WERI-Rb-1 (cell line): ENCODE measurements around the gene SPECC1.
"Not testable (repeated sequence)": the region's sequence is repeated elsewhere in the genome, so short reads cannot be mapped to it uniquely, and the experiment has no call there.

Experiments used
- DNase-seq: peaks from one replicate; pipeline ENCODE4 v3.0.0-alpha.2; 2020
- H3K27ac ChIP-seq: fragments of 250-450 bp; sonication (Bioruptor Pico); 2 replicates; pipeline ENCODE4 v1.5.1; 2020; ENCODE audit warnings: mild to moderate bottlenecking, moderate library complexity
- H3K27me3 ChIP-seq: fragments of 250-450 bp; sonication (Bioruptor Pico); 2 replicates; pipeline ENCODE4 v1.5.1; 2021; ENCODE audit warnings: mild to moderate bottlenecking, low read depth, moderate library complexity; ENCODE audit not compliant: insufficient read depth, severe bottlenecking
- H3K36me3 ChIP-seq: fragments of 250-450 bp; sonication (Bioruptor Pico); 2 replicates; pipeline ENCODE4 v1.5.1; 2020; ENCODE audit warnings: mild to moderate bottlenecking, moderate library complexity
- H3K4me3 ChIP-seq: 2 replicates; pipeline ENCODE4 v1.5.1; 2011; ENCODE audit warnings: low read depth, mild to moderate bottlenecking, control low read depth, low read length
- H3K9me3 ChIP-seq: fragments of 250-450 bp; sonication (Bioruptor Pico); 2 replicates; pipeline ENCODE4 v1.5.1; 2021; ENCODE audit warnings: mild to moderate bottlenecking, moderate library complexity; ENCODE audit not compliant: severe bottlenecking
- TF ChIP-seq, protein P1 (sequence below): IDR thresholded peaks from 2 replicates; pipeline ENCODE4 v1.5.1; 2011; ENCODE audit warnings: low read depth, mild to moderate bottlenecking, control low read depth, inconsistent platforms, low read length

SPECC1 gene, protein sequence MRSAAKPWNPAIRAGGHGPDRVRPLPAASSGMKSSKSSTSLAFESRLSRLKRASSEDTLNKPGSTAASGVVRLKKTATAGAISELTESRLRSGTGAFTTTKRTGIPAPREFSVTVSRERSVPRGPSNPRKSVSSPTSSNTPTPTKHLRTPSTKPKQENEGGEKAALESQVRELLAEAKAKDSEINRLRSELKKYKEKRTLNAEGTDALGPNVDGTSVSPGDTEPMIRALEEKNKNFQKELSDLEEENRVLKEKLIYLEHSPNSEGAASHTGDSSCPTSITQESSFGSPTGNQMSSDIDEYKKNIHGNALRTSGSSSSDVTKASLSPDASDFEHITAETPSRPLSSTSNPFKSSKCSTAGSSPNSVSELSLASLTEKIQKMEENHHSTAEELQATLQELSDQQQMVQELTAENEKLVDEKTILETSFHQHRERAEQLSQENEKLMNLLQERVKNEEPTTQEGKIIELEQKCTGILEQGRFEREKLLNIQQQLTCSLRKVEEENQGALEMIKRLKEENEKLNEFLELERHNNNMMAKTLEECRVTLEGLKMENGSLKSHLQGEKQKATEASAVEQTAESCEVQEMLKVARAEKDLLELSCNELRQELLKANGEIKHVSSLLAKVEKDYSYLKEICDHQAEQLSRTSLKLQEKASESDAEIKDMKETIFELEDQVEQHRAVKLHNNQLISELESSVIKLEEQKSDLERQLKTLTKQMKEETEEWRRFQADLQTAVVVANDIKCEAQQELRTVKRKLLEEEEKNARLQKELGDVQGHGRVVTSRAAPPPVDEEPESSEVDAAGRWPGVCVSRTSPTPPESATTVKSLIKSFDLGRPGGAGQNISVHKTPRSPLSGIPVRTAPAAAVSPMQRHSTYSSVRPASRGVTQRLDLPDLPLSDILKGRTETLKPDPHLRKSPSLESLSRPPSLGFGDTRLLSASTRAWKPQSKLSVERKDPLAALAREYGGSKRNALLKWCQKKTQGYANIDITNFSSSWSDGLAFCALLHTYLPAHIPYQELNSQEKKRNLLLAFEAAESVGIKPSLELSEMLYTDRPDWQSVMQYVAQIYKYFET

DNA sequence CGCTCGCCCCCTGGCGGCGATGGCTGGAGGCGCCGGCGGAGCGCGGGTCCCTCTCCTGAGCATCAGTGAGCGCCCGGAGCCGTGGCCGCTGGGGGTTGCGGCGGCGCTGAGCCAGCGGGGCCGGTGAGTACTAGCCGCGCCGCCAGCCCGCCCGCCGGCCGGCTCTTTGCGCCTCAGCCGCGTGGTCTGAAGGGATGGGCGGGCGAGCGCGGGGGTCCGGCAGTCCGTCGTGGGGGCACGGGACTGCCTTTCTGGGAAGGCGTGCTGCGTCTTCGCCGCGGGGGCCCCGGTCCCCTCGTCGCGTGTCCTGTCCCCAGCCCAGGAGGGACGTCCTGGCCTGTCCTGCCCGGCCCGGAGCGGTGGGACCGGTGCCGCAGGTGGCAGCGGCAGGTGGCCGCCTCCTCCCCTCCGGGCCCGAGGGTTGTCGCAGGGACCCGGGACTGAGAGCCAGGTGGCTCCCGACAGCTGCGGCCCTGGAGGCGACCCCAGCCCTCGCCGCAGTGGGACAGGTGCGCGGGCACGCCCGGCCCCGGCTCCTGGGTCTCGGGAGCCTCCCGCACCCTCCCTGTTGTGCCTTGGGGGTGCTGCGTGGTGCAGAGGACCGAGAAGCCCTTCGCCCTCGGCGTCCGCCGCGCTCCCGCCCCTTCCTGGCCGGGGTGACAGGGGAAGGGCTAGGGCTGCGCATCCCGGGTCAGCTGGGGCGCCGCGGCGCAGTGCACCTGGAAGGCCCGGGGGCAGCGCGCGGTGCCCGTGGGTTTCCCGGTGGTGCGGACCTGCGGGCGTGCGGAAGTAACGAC is at the start of gene SPECC1:
Gene SPECC1 (plus strand): TSS at position 58 of the 797 bp plus-strand sequence. CDS start 87,293 bp downstream, outside the sequence.
- no peaks in the 10 kb centered on the region for H3K27me3 ChIP-seq
- H3K9me3 ChIP-seq: no peaks in the 10 kb centered on the region
- H3K27ac ChIP-seq: peak within 1 kb of the TSS; percentile 37
- H3K4me3 ChIP-seq: peak within 1 kb of the TSS; percentile 69
- TF ChIP-seq, protein P1, sequence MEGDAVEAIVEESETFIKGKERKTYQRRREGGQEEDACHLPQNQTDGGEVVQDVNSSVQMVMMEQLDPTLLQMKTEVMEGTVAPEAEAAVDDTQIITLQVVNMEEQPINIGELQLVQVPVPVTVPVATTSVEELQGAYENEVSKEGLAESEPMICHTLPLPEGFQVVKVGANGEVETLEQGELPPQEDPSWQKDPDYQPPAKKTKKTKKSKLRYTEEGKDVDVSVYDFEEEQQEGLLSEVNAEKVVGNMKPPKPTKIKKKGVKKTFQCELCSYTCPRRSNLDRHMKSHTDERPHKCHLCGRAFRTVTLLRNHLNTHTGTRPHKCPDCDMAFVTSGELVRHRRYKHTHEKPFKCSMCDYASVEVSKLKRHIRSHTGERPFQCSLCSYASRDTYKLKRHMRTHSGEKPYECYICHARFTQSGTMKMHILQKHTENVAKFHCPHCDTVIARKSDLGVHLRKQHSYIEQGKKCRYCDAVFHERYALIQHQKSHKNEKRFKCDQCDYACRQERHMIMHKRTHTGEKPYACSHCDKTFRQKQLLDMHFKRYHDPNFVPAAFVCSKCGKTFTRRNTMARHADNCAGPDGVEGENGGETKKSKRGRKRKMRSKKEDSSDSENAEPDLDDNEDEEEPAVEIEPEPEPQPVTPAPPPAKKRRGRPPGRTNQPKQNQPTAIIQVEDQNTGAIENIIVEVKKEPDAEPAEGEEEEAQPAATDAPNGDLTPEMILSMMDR: peak; percentile 91
- DNase-seq: peak; percentile 87
- H3K36me3 ChIP-seq: no peaks in the 10 kb centered on the region

DNA sequence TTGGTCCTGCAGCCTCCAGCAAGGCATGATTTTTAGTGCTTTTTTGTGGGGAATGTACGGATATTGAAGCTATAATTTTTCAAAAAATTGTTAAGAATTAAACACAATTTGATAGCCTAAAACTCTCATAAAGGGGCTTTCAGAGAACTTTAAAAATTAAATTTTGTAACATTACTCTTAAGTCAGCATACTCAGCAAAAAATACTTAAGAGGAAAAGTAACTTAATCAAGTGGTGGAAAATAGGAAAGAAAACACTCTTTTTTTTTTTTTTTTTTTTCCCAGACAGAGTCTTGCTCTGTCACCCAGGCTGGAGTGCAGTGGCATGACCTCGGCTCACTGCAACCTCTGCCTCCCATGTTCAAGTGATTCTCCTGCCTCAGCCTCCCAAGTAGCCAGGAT is 46.2 kb upstream of the SPECC1 start:
- not testable (repeated sequence) for H3K4me3 ChIP-seq, DNase-seq, H3K27me3 ChIP-seq, H3K9me3 ChIP-seq, H3K27ac ChIP-seq
- H3K36me3 ChIP-seq: peaks cover 61% of the 10 kb centered on the region

DNA sequence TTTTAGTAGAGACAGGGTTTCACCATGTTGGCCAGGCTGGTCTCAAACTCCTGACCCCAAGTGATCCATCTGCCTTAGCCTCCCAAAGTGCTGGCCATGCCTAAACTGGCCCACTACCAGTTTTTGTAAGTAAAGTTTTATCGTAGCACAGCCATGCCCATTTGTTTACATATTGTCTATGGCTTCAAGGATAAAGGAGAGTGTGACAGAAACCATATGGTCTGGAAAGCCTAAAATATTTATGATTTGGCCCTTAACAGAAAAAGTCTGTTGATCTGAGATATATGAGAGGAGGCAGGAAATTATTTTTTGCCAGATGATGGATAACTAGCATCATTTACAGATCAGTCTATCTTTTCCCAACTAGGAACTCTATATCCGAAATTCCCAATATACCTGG is 36.0 kb upstream of the SPECC1 start:
- Histone ChIP-seq H3K9me3 (peaks cover 3% of the 10 kb centered on the region), H3K27ac (no peak overlapping the region), H3K4me3 (no peak overlapping the region), H3K27me3 (no peaks in the 10 kb centered on the region), H3K36me3 (peaks cover 68% of the 10 kb centered on the region)
- TF ChIP-seq, protein P1: no peak
- DNase-seq: no peak

DNA sequence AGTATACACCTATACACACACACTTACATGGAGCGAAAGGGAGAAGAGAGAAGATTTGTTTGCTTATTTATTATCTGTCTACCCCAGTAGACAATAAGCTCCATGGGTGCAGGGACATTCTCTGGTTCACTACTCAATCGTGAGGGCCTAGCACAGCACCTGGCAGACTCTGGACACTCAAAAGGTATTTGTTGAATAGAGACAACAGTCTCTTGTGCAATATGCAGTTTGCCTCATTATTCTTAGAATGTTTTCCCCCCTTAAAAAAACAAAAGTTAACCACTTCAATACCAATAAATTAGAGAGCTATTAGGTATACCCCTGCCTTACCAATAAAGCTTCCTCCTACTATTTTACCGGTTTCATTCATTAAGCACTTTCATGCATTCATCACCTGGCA is 33.6 kb upstream of the SPECC1 start:
- H3K36me3 ChIP-seq: peaks cover 45% of the 10 kb centered on the region
- TF ChIP-seq, protein P1: no peak
- H3K27ac ChIP-seq: no peak overlapping the region
- no peak for DNase-seq
- H3K4me3 ChIP-seq: no peak overlapping the region
- H3K9me3 ChIP-seq: peaks cover 9% of the 10 kb centered on the region
- no peaks in the 10 kb centered on the region for H3K27me3 ChIP-seq

DNA sequence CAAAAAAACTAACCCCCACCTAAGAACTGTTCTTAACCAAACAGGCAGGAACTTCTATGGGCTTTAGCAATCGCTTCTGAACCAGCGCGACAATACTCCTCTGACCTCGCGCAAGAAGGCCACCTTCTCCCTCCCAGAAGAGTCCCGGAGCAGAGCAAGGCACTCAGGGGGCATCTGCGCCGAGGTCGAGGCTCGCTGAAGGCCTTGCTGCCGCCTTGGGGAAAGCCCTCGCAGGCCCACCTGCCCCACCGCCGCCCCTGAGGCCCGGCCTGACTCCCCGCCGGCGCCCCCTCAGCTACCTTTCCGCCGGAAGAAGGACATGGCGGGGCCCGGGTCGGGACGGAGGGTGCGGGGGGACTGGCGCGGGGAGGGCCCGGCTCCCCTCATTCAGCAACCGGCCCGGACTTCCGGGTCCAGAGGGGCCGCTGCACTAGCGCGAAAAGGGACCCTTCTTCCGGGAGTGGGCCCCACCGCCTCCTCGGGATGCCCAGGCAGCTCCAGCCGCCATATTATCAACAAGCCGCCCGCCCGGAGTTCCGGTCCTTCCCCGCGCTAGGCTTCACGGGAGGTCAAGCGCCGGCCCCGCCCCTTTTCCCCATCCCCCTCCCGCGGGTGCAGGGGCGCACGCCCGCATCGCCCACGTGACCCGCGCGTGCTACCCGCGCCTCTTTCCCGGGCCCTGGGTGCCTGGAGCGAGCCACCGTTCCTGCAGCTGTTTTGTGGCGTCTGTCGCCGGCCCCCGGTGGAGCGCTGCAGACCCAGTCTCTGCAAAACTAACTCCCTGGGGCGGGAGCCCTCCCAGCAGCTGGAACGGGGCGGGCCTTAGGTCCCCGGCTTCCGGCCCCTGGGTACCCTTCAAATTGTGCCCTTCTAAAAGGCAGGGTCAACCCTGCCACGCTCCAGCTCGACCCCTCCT is 31.6 kb upstream of the SPECC1 start, which contains the start of gene AKAP10:
Gene AKAP10 (minus strand): TSS at position 536 of the 916 bp plus-strand sequence. CDS start 149 bp downstream, at position 387.
- TF ChIP-seq, protein P1: no peak
- DNase-seq: peak; percentile 95
- Histone ChIP-seq H3K36me3 (peaks cover 28% of the 10 kb centered on the region), H3K27ac (peak within 1 kb of the TSS; percentile 91), H3K9me3 (peaks cover 9% of the 10 kb centered on the region), H3K27me3 (no peaks in the 10 kb centered on the region), H3K4me3 (peak within 1 kb of the TSS; percentile 87)
